Stimulated activated CD4-positive, alpha-beta T cell treated with anti-CD3 and anti-CD28 coated beads, TNF-alpha, amount 100 ng/mL, for 48 hours (primary cell): Measurements from ENCODE around the gene GPR3.

ENCODE experiments used
- DNase-seq, 3 donors: peaks; one replicate each; pipeline ENCODE4 v3.0.0-alpha.2; 2020; ENCODE audit warnings: low read depth in 3 of 3

The GPR3 gene, protein sequence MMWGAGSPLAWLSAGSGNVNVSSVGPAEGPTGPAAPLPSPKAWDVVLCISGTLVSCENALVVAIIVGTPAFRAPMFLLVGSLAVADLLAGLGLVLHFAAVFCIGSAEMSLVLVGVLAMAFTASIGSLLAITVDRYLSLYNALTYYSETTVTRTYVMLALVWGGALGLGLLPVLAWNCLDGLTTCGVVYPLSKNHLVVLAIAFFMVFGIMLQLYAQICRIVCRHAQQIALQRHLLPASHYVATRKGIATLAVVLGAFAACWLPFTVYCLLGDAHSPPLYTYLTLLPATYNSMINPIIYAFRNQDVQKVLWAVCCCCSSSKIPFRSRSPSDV

DNA sequence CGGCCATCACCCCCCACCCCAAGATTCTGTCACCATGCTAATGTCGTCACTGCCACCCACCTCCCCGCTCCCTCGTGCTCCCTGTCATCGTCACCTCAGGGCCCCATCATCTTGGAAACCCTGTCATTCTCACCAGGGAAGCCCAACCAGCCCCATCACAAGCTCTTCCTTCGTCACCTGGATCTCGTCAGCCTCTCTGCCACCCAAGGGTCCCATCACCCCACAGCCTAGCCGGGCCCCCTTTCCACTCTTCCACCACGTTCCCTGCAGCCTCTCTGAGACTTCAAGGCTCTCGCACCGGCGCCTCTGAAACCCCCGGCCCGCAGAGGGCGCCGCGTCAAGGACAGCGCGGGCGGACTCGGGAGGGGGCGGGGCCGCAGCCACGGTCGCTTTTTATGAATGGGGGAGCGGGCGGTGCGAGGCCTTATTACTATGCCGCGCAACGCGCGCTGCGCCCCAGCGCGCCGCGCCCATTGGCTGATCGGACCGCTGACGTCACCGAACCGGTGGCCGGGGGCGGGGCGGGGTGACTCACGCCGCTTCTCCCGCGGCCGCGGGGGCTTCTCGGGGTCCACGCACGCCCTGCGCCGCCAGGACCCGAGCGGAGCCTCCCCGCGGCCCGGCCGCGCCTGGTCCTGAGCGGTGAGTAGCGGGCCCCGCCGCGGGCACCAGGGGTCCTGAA is at the start of gene GPR3:
TSS of gene GPR3 (plus strand) at position 527 of the 682 bp plus-strand sequence. CDS start 1,177 bp downstream, outside the sequence.
- DNase-seq, result peak; percentile 87 to 95 (median 89)

DNA sequence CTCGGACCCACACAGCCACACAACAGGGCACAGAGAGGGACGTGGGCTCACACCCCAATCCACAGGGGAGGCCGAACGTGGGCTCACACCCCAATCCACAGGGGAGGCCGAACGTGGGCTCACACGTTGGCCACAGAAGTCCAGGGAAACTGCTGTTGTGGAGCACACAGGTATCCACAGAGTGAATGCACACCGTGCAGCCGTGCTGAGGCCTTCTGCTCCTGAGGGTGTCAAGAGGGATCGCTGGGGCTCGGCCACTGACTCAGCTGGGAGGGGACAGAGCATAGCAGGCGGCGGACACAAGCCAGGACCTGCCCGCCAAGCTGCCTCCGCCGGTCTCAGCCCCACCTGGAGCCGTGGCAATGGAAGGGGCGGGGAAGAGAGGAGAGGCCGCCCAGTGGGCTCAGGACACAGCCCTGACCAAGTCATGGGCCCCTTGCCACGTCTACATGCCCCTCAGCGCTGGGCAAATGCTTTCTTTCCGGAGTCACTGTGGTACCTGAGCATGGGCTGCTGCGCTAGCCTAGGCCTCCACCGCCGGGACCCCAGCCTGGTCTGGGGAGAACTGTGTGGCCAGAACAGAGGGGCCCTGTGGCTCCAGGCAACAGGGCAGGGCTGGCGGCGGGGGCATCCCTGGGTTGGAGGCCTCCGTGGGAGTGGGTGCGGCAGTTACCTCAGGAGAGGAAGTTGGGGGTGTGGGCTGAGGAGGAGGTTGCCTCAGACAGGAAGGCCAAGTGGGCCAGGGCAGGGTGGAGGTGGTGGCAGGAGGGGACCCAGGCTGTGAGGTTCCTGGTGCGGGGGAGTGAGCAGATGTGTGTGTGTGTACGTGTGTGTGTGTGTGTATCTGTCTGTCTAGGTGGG is 49.4 kb upstream of the GPR3 start:
- no peak for DNase-seq

DNA sequence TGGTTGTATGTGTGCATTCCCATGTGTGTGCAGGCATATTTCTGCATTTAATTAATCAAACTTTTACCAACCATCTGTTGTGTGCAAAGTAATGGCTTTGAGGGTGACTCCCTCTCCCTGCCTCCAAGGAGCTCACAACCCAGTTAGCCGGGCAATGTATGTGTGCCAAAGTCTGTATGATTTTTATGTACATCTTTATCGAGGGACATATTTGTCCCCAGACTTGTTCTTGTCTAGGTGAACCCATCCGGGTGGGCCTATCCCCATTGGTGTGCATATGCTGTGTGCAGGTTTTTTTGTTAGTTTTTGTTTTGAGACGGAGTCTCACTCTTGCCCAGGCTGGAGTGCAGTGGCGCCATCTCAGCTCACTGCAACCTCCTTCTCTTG is 48.8 kb upstream of the GPR3 start:
- no peak for DNase-seq

DNA sequence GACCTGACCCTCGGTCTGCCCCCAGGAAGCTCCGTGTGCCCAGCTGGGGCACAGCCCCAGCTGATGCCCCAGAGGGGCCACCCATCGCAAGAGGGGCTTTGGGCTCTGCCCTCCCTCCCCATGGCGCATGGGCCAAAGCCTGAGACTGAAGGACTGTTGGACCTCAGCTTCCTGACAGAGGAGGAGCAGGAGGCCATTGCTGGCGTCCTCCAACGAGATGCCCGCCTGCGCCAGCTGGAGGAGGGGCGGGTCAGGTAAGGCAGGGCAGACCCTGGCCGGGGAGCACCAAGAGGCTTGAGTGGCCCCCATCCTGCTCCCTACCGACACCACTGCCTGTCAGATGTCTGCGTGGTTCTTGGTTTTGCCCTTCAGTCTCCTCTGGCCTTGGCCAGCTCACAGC is 47.1 kb upstream of the GPR3 start:
- no peak for DNase-seq

DNA sequence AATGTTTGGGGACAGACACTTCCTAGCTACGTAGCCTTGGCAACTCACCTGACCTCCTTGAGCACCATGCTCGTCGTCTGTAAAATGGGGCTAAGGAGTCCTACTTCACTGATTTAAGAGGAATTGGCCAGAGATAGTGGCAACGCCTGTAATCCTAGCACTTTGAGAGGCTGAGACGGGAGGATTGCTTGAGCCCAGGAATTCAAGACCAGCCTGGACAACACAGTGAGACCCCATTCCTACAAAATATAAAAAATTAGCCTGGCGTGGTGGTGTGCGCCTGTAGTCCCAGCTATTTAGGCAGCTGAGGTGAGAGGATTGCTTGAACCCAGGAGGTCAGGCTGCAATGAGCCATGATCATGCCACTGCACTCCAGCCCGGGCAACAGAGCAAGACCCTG is 46.1 kb upstream of the GPR3 start:
- DNase-seq, result no peak

DNA sequence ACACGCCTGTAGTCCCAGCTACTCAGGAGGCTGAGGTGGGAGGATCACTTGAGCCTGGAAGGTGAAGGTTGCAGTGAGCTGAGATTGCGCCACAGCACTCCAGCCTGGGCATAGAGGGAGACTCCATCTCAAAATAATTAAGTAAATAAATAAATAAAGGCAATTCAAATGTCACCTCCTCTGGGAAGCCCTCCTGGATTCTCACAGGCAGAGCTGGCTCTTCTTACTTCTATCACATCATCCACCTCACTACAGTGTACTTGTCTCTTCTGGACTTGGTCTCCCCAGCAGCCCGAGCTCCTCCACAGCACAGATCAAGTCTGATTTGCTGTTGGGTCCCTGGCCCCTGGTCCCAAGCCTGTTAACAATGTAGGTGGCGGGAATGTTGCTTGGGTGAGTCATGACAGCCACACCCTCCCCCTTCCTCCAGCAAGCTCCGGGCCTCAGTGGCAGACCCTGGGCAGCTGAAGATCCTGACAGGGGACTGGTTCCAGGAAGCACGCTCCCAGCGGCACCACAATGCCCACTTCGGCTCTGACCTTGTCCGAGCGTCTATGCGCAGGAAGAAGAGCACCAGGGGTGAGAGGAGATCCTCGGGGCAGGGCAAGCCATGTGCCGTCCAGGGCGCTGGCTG is 45.3 kb upstream of the GPR3 start:
- DNase-seq, result no peak

DNA sequence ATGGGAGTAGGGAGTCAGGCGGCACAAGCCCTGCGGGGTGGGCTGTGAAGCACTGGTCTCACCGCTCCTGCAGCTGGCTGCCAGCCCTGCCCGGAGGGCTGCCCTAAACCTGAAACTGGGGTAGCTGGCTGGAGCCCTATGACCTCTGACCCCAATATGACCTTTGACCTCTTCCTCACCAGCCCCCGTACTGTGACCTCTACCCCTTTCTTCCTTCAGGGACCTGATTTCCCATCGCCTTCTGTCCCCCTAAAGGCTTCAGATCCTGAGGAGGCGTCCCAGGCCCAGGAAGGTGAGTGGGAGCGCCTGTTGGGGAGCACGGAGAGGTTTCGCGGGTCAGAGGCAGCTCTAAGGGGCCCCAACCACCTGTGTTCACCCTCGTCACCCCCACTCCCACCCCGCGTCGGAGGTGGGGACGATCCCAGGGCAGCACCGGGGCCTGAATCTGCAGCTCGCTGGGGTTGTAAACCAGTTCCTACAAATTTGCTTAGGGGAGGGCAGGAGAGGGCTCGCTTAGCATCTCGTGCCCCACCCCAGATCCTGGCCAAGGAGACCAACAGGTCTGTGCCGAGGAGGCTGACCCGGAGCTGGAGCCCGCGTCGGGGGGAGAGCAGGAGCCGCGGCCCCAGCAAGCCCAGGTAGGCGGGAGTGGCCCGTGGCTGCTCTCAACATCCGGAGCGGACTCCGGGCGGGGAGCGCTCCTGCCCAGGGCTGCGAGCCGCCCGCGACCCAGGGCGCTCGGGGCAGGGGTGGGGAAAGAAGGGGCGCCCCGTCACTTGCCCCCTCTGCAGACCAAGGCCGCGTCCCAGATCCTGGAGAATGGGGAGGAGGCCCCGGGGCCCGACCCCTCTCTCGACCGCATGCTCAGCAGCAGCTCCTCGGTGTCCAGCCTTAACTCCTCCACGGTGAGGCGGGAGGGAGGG is 43.3 kb upstream of the GPR3 start:
- DNase-seq, result no peak

DNA sequence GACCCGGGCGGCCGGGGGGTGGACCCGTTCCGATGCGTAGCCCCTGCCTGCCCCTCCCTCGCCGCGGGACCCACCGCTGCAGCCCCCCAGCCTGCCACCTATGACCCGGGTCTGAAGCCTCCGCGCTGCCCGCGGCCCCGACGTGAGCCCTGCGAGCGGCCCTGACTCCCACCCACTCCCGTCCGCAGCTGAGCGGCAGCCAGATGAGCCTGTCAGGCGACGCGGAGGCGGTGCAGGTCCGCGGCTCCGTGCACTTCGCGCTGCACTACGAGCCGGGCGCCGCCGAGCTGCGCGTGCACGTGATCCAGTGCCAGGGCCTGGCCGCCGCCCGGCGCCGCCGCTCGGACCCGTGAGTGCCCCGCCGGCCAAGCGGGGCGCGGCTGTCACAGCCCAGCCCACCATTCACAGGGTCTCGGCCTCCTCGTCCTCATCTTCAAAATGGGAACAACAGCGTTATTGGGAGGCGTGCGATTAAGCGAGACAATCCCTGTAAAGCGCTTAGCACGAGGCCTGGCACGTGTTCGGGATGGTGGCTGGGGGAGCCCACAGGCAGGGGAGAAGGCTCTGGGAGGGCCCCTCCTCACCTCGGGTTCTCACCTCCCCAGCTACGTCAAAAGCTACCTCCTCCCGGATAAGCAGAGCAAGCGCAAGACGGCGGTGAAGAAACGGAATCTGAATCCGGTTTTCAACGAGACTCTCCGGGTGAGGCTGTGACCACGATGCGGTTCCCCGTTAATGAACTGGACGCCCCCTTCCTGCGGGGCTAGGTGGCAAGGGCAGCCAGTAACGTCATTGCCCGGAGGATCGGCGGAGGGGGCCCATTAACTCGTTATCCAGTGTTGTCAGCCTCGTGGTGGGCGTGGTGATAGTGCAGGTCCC is 42.4 kb upstream of the GPR3 start:
- DNase-seq, result no peak

DNA sequence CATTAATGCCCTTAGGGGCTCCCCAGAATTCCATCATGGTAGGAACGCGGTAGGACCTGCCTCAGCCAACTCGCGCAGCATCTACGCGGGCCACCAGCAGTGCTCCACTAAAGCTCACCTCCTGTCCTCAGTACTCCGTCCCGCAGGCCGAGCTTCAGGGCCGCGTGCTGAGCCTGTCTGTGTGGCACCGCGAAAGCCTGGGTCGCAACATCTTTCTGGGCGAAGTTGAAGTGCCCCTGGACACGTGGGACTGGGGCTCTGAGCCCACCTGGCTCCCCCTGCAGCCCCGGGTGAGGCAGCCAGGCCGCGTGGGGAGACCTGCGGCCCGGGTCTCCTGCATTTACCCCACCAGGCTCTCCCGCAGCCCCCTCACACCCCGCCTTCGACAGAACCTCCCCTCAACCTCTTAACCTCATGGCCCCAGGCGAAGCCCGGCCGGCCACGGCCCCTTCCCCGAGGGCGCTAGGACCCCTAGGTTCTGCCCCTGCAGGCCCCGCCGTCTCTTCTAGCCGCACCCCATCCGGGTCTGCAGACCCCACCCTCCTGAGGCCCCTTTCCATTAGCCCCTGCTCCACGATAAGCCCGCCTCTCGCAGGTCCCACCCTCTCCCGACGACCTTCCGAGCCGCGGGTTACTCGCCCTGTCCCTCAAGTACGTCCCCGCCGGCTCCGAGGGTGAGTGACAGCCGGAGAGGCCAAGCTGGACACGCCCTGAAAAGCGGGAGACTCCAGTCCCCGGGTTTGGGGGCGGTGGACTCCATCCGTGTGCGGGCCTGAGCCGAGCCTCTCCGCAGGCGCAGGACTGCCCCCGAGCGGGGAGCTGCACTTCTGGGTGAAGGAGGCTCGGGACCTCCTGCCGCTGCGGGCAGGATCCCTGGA is 41.5 kb upstream of the GPR3 start:
- no peak for DNase-seq

DNA sequence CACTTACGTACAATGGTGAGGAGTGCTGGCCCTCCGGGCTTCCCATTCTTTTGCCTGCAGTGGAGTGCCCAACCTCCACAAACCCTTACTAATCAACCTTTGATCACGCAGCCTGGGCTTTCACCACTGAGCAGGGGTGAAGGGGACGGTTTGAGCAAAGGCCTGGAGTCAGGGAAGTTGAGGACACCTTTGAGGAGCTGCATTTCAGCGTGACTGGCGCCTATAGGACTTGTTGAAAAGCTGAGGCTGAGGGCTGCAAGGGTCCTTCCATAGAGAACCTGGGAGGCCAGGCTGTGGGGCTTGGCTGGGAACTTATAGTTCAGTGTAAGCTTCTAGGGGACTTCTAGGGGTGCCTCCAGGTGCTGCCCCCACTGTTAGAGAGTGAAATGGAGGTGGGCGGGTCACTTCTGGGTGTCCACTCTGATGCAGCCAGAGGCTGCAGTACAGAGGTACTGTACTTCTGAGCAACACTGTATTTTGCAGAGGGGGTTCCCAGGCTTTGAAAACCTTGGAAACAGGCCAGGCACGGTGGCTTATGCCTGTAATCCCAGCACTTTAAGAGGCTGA is 40.8 kb upstream of the GPR3 start:
- no peak for DNase-seq

DNA sequence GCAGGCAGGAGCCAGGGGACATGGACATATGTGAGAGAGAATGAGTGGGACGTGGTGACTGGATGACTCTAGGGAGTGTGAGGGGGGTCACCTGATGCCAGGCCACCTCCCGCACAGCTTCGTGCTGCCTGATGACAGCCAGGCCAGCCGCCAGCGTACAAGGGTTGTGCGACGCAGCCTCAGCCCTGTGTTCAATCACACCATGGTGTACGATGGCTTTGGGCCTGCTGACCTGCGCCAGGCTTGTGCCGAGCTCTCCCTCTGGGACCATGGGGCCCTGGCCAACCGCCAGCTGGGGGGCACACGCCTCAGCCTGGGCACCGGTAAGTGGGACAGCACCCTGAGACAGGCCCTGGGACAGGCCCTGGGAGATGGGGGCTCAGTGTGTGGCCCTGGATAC is 39.3 kb upstream of the GPR3 start:
- DNase-seq, result no peak

DNA sequence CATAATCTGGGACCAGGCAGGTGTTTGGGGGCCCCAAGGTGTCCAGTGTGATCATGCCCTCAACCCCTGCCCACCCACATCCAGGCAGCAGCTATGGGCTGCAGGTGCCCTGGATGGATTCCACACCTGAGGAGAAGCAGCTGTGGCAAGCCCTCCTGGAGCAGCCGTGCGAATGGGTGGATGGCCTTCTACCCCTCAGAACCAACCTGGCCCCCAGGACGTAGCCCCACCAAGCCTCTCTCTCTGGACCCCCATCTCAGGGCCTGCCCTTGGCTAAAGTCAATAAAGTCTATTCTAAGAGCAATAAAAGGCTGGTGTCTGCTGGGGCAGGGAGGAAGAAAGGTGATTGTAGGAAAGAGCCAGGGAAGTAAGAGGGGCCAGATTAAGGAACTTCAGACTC is 38.8 kb upstream of the GPR3 start:
- DNase-seq, result no peak

DNA sequence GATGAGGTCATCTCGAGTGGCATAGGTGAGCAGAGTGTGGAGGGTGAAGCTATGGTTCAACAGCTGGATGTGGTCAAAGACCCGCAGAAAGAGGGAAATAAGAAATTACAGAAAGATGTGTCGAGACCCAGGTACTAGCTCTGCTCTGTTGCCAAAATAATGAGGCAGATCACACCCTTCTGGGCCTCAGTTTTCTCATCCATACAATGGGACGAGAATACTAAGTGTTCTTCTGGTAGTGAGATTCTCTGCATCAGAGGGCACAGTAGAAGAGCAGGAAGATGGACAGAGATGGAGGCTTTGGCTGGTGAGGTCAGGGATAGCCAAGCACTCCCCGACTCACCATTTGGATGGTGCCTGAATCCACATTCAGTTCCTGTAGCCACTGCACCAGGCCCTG is 36.7 kb upstream of the GPR3 start:
- no peak for DNase-seq

DNA sequence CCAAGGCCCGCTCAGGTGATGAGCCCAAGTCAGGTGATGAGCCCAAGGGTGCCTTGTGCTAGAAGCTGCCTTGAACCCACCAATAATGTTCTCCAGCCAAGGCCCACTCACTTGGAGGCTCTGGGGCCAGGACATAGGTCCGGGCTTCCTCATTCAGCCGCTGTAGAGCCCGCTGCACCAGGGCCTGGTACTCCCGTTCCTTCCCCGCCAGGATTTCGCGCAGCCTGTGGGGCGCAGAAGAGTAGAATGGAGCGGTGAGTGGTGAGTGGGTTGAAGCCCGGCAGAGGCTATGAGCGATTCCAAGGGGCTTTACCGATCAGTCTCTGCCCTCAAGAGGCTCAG is 36.2 kb upstream of the GPR3 start:
- no peak for DNase-seq

DNA sequence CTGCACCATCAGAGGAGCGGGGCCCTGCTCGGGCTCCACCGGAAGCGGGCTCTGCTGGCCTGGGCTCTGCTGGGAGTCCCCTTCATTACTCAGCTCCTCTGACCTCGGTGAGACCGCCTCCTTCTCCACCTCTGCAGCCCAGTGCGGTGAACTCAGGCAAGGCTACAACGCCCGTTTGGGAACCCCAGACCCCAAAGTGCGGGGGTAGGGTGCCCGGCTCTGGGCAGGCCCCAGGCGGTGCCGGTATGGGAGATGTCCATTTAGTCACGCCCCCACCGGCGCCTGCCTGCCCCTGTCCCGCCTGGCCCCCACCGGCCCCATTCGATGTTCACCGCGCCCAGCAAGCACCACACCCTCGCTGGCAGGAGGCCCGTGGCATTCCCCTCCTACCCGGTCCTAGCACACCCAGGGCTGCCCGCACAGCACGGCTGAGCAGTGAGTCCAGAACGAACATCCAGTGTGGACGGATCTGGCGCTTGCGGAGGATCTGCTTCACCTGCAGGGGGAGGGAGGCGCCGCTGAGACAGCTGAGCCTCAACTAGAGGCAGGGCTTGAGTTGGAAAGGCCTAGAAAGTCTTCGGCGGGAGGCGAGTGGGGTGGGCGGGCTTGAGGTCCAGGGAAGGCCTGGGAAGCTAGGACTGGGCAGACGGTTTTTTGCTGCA is 35.7 kb upstream of the GPR3 start:
- no peak for DNase-seq

DNA sequence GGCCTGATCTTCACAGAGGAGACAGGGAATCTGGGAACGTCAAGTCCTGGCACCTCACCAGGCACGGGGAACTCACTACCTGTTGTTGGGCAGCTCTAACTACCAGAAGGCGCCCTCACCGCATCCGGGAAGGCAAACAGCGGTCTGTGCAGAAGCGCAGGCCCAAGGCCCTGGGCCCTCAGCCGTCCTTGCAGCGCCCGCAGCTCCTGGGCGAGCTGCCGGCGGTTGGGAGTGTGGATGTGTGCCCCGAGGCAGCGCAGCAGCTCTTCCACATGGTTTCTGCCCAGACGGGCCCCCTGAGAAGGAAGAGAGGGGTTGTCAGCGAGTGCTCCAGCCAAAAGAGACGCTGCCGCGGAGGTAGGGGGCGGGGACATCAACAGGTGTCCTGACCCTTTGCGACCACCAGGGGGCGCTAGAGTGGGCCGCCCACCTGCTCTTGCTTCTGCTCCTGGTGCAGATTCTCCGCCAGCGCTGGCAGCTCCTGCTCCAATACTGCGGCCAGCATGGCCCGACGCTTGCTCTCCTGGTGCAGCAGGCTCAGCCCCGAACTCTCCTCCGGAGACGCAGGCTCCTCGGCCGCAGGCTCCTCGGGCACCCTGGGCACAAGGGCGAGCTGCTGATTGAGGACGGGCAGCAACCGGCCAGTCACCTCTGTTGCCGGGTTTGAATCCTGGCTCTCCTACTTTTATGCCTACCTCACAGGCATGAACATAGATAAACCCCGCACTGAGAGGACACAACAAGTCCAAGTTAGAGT is 35.0 kb upstream of the GPR3 start:
- DNase-seq, result peak in 2 of 3 donors; percentile 64 to 69
